ENCODE data around the gene SPATA6L.

Gene SPATA6L

DNA sequence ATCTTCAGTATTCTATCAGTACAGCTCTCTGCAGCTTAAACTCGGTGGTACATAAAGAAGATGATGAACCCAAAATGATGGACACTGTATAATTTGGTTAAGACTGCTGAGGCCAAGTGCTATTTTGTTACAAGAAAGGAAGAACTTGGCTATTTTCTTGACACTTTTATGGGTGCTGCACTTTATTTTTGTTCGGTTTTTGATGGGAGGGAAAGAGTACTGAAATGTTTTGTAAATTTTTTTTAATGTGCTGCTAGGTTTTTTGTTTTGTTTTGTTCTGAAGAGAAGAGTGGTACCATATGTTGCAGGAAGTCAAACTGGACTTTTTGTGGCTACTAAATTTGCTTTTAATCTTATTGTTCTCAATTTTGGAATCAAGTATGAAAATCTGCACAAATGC lies 39.7 kb upstream of the SPATA6L start:
- H3K23ac ChIP-seq (ENCODE audit: low read length) = no peak overlapping the region
- no peak overlapping the region for H2BK5ac ChIP-seq (ENCODE audit: low read length)
- no peak overlapping the region for H3K9ac ChIP-seq (ENCODE audit: low read length)
- no peak overlapping the region for H2BK15ac ChIP-seq (replicated peaks; ENCODE audit: low read depth)
- H3K79me2 ChIP-seq (ENCODE audit: control insufficient read depth, insufficient read depth, low read length) = no peaks in the 10 kb centered on the region
- no peak for DNase-seq
- no peak overlapping the region for H4K8ac ChIP-seq (ENCODE audit: low read depth, low read length)
- H3K27me3 ChIP-seq (ENCODE audit: insufficient read depth, low read length, poor library complexity) = no peaks in the 10 kb centered on the region
- H4K5ac ChIP-seq (ENCODE audit: low read length) = no peak overlapping the region
- no peaks in the 10 kb centered on the region for H3K79me1 ChIP-seq (ENCODE audit: low read length)
- no peak overlapping the region for H3K56ac ChIP-seq (ENCODE audit: low read length)
- H3K4me1 ChIP-seq (ENCODE audit: control insufficient read depth, low read depth, low read length) = no peaks in the 10 kb centered on the region
- H3K36me3 ChIP-seq (ENCODE audit: control insufficient read depth, insufficient read depth, low read length) = no peaks in the 10 kb centered on the region
- H2AK5ac ChIP-seq (ENCODE audit: low read length) = no peak overlapping the region
- 100% methylated on average over 1 of the region's 2 CpGs for WGBS (ENCODE audit: extremely low coverage, insufficient coverage, low lambda C conversion rate)
- H3K4ac ChIP-seq (ENCODE audit: low read depth, low read length) = no peak overlapping the region
- H3K4me2 ChIP-seq (ENCODE audit: low read length) = no peak overlapping the region
- H3K27ac ChIP-seq (ENCODE audit: low read depth, low read length) = no peak overlapping the region
- H3K4me3 ChIP-seq (ENCODE audit: low read length) = no peak overlapping the region
- no peak overlapping the region for H3K18ac ChIP-seq (ENCODE audit: low read length)
- H2BK120ac ChIP-seq (ENCODE audit: low read depth, low read length) = no peak overlapping the region

DNA sequence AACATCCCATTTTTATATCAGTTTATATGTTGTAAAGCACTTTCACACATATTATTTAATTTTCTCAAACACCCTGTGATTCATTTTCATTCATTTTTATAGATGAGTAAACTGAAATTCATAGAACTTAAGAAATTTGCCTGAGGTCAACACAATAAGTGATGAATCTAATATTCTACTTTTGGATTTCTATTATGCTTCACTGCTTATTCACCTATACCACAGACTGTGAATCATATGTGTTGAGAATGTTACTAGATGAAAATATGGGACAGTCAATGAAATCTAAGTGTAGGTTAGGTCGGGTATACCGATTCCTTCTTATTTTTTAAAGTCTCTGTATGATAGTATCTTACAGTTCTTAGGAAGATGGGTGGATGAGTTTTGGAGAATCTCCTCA lies 37.8 kb upstream of the SPATA6L start:
- Histone ChIP-seq H2BK120ac (ENCODE audit: low read depth, low read length) (no peak overlapping the region), H2BK5ac (ENCODE audit: low read length) (no peak overlapping the region), H3K27me3 (ENCODE audit: insufficient read depth, low read length, poor library complexity) (no peaks in the 10 kb centered on the region), H2BK15ac (replicated peaks; ENCODE audit: low read depth) (no peak overlapping the region), H3K79me2 (ENCODE audit: control insufficient read depth, insufficient read depth, low read length) (no peaks in the 10 kb centered on the region), H3K4me1 (ENCODE audit: control insufficient read depth, low read depth, low read length) (no peaks in the 10 kb centered on the region), H3K9ac (ENCODE audit: low read length) (no peak overlapping the region), H4K8ac (ENCODE audit: low read depth, low read length) (no peak overlapping the region), H3K18ac (ENCODE audit: low read length) (no peak overlapping the region), H3K27ac (ENCODE audit: low read depth, low read length) (no peak overlapping the region), H3K79me1 (ENCODE audit: low read length) (no peaks in the 10 kb centered on the region), H3K4me3 (ENCODE audit: low read length) (no peak overlapping the region), H3K23ac (ENCODE audit: low read length) (no peak overlapping the region), H2AK5ac (ENCODE audit: low read length) (no peak overlapping the region), H3K4ac (ENCODE audit: low read depth, low read length) (no peak overlapping the region), H3K56ac (ENCODE audit: low read length) (no peak overlapping the region), H4K5ac (ENCODE audit: low read length) (no peak overlapping the region), H3K36me3 (ENCODE audit: control insufficient read depth, insufficient read depth, low read length) (no peaks in the 10 kb centered on the region), H3K4me2 (ENCODE audit: low read length) (no peak overlapping the region)
- WGBS (ENCODE audit: extremely low coverage, insufficient coverage, low lambda C conversion rate) = no CpG with 5 or more reads among the region's 2 CpGs
- DNase-seq = no peak

DNA sequence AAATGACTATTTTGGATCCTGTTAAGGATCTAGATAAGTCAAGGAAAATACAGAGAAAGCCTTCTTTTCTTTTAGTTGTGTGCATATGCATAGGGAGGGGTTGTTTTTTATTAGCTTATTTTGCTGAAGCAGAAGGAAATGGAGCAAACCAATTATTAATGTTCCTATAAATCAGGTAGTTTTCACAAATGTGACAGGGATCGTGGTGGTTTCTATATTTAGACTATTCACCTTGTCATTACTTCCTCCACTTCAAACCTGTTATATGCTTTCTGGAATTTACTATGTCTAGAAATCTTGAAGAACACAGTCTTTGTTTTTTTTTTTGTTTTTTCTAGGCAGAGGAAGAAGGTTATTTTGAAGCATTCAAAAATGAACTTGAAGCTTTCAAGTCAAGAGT lies 35.2 kb upstream of the SPATA6L start:
- Histone ChIP-seq H2BK15ac (replicated peaks; ENCODE audit: low read depth) (no peak overlapping the region), H2AK5ac (ENCODE audit: low read length) (no peak overlapping the region), H3K4me1 (ENCODE audit: control insufficient read depth, low read depth, low read length) (no peaks in the 10 kb centered on the region), H3K36me3 (ENCODE audit: control insufficient read depth, insufficient read depth, low read length) (no peaks in the 10 kb centered on the region), H4K8ac (ENCODE audit: low read depth, low read length) (no peak overlapping the region), H3K4ac (ENCODE audit: low read depth, low read length) (no peak overlapping the region), H3K56ac (ENCODE audit: low read length) (no peak overlapping the region), H3K9ac (ENCODE audit: low read length) (no peak overlapping the region), H2BK120ac (ENCODE audit: low read depth, low read length) (no peak overlapping the region), H3K27ac (ENCODE audit: low read depth, low read length) (no peak overlapping the region), H2BK5ac (ENCODE audit: low read length) (no peak overlapping the region), H3K18ac (ENCODE audit: low read length) (no peak overlapping the region), H3K4me2 (ENCODE audit: low read length) (no peak overlapping the region), H3K23ac (ENCODE audit: low read length) (no peak overlapping the region), H3K4me3 (ENCODE audit: low read length) (no peak overlapping the region), H3K79me2 (ENCODE audit: control insufficient read depth, insufficient read depth, low read length) (no peaks in the 10 kb centered on the region), H3K27me3 (ENCODE audit: insufficient read depth, low read length, poor library complexity) (no peaks in the 10 kb centered on the region), H4K5ac (ENCODE audit: low read length) (no peak overlapping the region), H3K79me1 (ENCODE audit: low read length) (no peaks in the 10 kb centered on the region)
- DNase-seq = no peak
- WGBS (ENCODE audit: extremely low coverage, insufficient coverage, low lambda C conversion rate) = no CpG with 5 or more reads among the region's 1 CpG

DNA sequence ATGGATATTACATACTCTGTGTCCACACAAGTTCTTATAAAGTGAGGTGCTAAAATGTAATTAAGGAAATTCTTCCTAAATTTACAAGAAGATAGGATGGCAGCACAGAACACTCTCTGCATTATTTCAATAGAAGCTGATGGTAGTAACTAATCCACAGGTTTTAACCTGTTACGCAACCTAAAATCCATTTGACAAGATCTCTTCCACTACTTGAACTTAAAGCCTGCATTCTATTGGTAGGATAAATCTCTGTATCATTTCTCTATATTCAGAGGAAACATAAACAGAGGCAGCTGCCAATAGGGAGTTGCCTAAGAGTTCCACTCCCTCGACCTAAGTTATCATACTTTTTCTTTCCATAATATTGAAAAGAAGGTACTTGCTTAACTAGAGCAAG lies 34.7 kb upstream of the SPATA6L start:
- Histone ChIP-seq H3K4me1 (ENCODE audit: control insufficient read depth, low read depth, low read length) (no peaks in the 10 kb centered on the region), H2BK5ac (ENCODE audit: low read length) (no peak overlapping the region), H3K56ac (ENCODE audit: low read length) (no peak overlapping the region), H2BK15ac (replicated peaks; ENCODE audit: low read depth) (no peak overlapping the region), H3K23ac (ENCODE audit: low read length) (no peak overlapping the region), H3K27me3 (ENCODE audit: insufficient read depth, low read length, poor library complexity) (no peaks in the 10 kb centered on the region), H3K27ac (ENCODE audit: low read depth, low read length) (no peak overlapping the region), H3K4me3 (ENCODE audit: low read length) (no peak overlapping the region), H3K36me3 (ENCODE audit: control insufficient read depth, insufficient read depth, low read length) (no peaks in the 10 kb centered on the region), H2BK120ac (ENCODE audit: low read depth, low read length) (no peak overlapping the region), H3K79me2 (ENCODE audit: control insufficient read depth, insufficient read depth, low read length) (no peaks in the 10 kb centered on the region), H3K18ac (ENCODE audit: low read length) (no peak overlapping the region), H2AK5ac (ENCODE audit: low read length) (no peak overlapping the region), H3K4ac (ENCODE audit: low read depth, low read length) (no peak overlapping the region), H3K9ac (ENCODE audit: low read length) (no peak overlapping the region), H3K4me2 (ENCODE audit: low read length) (no peak overlapping the region), H4K5ac (ENCODE audit: low read length) (no peak overlapping the region), H3K79me1 (ENCODE audit: low read length) (no peaks in the 10 kb centered on the region), H4K8ac (ENCODE audit: low read depth, low read length) (no peak overlapping the region)
- no CpG with 5 or more reads among the region's 2 CpGs for WGBS (ENCODE audit: extremely low coverage, insufficient coverage, low lambda C conversion rate)
- no peak for DNase-seq

DNA sequence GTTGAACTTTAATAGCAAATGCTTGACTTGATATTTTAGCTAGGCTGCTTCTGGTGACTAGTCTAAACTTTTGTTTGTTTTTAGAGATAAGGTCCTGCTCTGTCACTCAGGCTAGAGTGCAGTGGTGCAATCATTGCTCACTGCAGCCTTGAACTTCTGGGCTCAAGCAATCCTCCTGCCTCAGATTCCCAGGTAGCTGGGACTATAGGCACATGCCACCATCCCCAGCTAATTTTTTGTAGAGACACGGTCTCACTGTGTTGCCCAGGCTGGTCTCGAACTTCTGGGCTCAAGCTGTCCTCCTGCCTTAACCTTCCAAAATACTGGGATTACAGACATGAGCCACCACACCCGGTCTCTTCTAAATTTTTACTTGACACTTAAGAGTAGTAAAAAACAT lies 33.8 kb upstream of the SPATA6L start:
- Histone ChIP-seq H3K79me2 (ENCODE audit: control insufficient read depth, insufficient read depth, low read length) (no peaks in the 10 kb centered on the region), H3K23ac (ENCODE audit: low read length) (no peak overlapping the region), H3K27ac (ENCODE audit: low read depth, low read length) (no peak overlapping the region), H2AK5ac (ENCODE audit: low read length) (no peak overlapping the region), H3K18ac (ENCODE audit: low read length) (no peak overlapping the region), H4K8ac (ENCODE audit: low read depth, low read length) (no peak overlapping the region), H4K5ac (ENCODE audit: low read length) (no peak overlapping the region), H3K27me3 (ENCODE audit: insufficient read depth, low read length, poor library complexity) (no peaks in the 10 kb centered on the region), H3K4me1 (ENCODE audit: control insufficient read depth, low read depth, low read length) (no peaks in the 10 kb centered on the region), H2BK15ac (replicated peaks; ENCODE audit: low read depth) (no peak overlapping the region), H3K9ac (ENCODE audit: low read length) (no peak overlapping the region), H2BK5ac (ENCODE audit: low read length) (no peak overlapping the region), H3K56ac (ENCODE audit: low read length) (no peak overlapping the region), H3K4ac (ENCODE audit: low read depth, low read length) (no peak overlapping the region), H2BK120ac (ENCODE audit: low read depth, low read length) (no peak overlapping the region), H3K4me2 (ENCODE audit: low read length) (no peak overlapping the region), H3K4me3 (ENCODE audit: low read length) (no peak overlapping the region), H3K79me1 (ENCODE audit: low read length) (peaks cover 2% of the 10 kb centered on the region), H3K36me3 (ENCODE audit: control insufficient read depth, insufficient read depth, low read length) (no peaks in the 10 kb centered on the region)
- WGBS (ENCODE audit: extremely low coverage, insufficient coverage, low lambda C conversion rate) = no CpG with 5 or more reads among the region's 3 CpGs
- DNase-seq = no peak

DNA sequence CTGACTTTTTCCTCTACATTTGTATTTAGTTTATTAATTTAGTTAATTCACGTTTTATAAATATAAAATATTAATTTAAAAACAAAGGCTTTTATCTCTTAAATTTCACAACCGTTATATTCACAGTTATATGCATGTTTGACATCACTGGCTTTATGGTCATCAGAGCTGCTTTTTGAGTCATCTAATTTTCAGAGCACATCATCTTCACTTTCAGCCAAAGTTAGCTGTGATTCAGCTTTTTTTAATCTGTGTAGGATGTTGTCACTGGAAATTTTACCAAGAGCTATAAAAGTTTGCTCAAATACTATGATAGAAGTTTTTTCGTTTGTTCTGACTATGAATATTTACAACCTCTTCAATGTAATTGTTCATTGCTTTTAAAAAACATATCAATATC lies 25.5 kb upstream of the SPATA6L start:
- peaks cover 2% of the 10 kb centered on the region for H3K79me1 ChIP-seq (ENCODE audit: low read length)
- H3K9ac ChIP-seq (ENCODE audit: low read length) = no peak overlapping the region
- H3K4me2 ChIP-seq (ENCODE audit: low read length) = no peak overlapping the region
- no peak overlapping the region for H2BK120ac ChIP-seq (ENCODE audit: low read depth, low read length)
- no peaks in the 10 kb centered on the region for H3K79me2 ChIP-seq (ENCODE audit: control insufficient read depth, insufficient read depth, low read length)
- no peaks in the 10 kb centered on the region for H3K36me3 ChIP-seq (ENCODE audit: control insufficient read depth, insufficient read depth, low read length)
- H3K56ac ChIP-seq (ENCODE audit: low read length) = no peak overlapping the region
- H3K4ac ChIP-seq (ENCODE audit: low read depth, low read length) = no peak overlapping the region
- H3K27me3 ChIP-seq (ENCODE audit: insufficient read depth, low read length, poor library complexity) = no peaks in the 10 kb centered on the region
- H3K4me3 ChIP-seq (ENCODE audit: low read length) = no peak overlapping the region
- no peak overlapping the region for H4K8ac ChIP-seq (ENCODE audit: low read depth, low read length)
- no peak for DNase-seq
- no peak overlapping the region for H3K18ac ChIP-seq (ENCODE audit: low read length)
- no peak overlapping the region for H2BK15ac ChIP-seq (replicated peaks; ENCODE audit: low read depth)
- no peak overlapping the region for H2AK5ac ChIP-seq (ENCODE audit: low read length)
- no peaks in the 10 kb centered on the region for H3K4me1 ChIP-seq (ENCODE audit: control insufficient read depth, low read depth, low read length)
- WGBS (ENCODE audit: extremely low coverage, insufficient coverage, low lambda C conversion rate) = no CpG with 5 or more reads among the region's 3 CpGs
- no peak overlapping the region for H2BK5ac ChIP-seq (ENCODE audit: low read length)
- H4K5ac ChIP-seq (ENCODE audit: low read length) = no peak overlapping the region
- H3K23ac ChIP-seq (ENCODE audit: low read length) = no peak overlapping the region
- no peak overlapping the region for H3K27ac ChIP-seq (ENCODE audit: low read depth, low read length)
